ENCODE data around the gene PLD3.

PLD3 gene

GRCh38 chr19:40424637-40425449 is 76.3 kb downstream of the PLD3 start:
- no peak for DNase-seq (ENCODE audit: low spot score)
- in situ Hi-C loops (cut with MboI; ENCODE audit: low sequenced_read_pairs, unreplicated experiment), result no loop called here
- no peak for TF ChIP-seq CTCF (IDR thresholded peaks at IDR 0.05; ENCODE audit: borderline replicate concordance, control extremely low read depth, extremely low read depth, insufficient read depth, missing control alignments)

GRCh38 chr19:40425450-40426287 is 77.2 kb downstream of the PLD3 start, which contains the start of gene SERTAD1:
SERTAD1 (minus strand) TSS chr19:40425992; CDS start chr19:40423546, 2,446 bp downstream.
- TF ChIP-seq CTCF (IDR thresholded peaks at IDR 0.05; ENCODE audit: borderline replicate concordance, control extremely low read depth, extremely low read depth, insufficient read depth, missing control alignments), result peak; percentile 48
- DNase-seq (ENCODE audit: low spot score), result peak; percentile 99
- in situ Hi-C loops (cut with MboI; ENCODE audit: low sequenced_read_pairs, unreplicated experiment), result no loop called here
